KOPT-K1 (cell line): ENCODE measurements around the gene FAM200C.

Experiments
- H3K27ac ChIP-seq: fragments of 200-600 bp; sonication (generic); 2 replicates; pipeline ENCODE4 v1.5.1; 2016; ENCODE audit warnings: antibody characterized with exemption, mild to moderate bottlenecking, low read depth, low read length; ENCODE audit not compliant: poor library complexity, severe bottlenecking
- H3K36me3 ChIP-seq: fragments of 200-600 bp; sonication (generic); 2 replicates; pipeline ENCODE4 v1.5.1; 2017; ENCODE audit warnings: antibody characterized with exemption, mild to moderate bottlenecking, low read length, moderate library complexity; ENCODE audit not compliant: insufficient read depth
- H3K9me3 ChIP-seq: fragments of 200-600 bp; sonication (generic); 2 replicates; pipeline ENCODE4 v1.5.1; 2017; ENCODE audit warnings: antibody characterized with exemption, low read length, mild to moderate bottlenecking; ENCODE audit not compliant: insufficient read depth, poor library complexity, severe bottlenecking

The FAM200C gene

GRCh38 chr5:160347448-160347847, 52.4 kb downstream of the FAM200C start:
- Histone ChIP-seq H3K27ac (no peak overlapping the region), H3K9me3 (no peaks in the 10 kb centered on the region), H3K36me3 (no peaks in the 10 kb centered on the region)
